ENCODE data around the gene ALKBH7.

DNA sequence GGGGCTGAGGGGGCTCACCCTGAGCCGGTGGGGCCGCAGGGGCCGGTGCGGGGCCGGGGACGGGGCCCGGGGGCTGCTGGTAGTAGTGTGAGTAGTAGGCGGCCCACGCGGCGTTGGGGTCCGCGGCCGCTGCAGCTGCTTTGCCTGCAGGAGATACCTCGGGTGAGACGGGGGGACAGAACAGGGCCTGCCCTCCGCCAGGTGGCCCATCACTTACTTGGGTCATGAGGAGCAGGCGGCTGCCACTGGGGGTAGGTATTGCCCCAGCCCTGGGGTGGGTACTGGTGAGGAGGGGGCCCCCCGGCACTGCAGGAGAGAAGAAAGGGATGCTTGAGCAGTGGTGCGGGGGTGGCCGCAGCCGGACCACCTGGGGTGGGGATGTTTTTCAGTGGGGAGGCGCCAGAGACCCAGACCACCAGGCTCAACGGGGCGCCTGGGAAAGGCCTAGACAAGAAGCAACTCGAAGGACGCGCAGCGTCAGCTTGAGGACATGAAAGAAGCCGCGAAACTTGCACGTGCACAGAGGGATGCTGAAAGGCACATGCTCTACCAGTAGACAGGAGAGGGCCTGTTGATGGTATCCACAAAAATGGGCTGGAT is 43.1 kb downstream of the ALKBH7 start:
- TF ChIP-seq POLR2A (IDR thresholded peaks at IDR 0.05), result no peak
- TF ChIP-seq, protein P1, sequence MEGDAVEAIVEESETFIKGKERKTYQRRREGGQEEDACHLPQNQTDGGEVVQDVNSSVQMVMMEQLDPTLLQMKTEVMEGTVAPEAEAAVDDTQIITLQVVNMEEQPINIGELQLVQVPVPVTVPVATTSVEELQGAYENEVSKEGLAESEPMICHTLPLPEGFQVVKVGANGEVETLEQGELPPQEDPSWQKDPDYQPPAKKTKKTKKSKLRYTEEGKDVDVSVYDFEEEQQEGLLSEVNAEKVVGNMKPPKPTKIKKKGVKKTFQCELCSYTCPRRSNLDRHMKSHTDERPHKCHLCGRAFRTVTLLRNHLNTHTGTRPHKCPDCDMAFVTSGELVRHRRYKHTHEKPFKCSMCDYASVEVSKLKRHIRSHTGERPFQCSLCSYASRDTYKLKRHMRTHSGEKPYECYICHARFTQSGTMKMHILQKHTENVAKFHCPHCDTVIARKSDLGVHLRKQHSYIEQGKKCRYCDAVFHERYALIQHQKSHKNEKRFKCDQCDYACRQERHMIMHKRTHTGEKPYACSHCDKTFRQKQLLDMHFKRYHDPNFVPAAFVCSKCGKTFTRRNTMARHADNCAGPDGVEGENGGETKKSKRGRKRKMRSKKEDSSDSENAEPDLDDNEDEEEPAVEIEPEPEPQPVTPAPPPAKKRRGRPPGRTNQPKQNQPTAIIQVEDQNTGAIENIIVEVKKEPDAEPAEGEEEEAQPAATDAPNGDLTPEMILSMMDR (IDR thresholded peaks at IDR 0.05), result no peak
- TF ChIP-seq EP300 (IDR thresholded peaks at IDR 0.05), result no peak
- no peak for TF ChIP-seq POLR2AphosphoS5 (IDR thresholded peaks at IDR 0.05)
